CD4-positive, alpha-beta T cell treated with Interleukin-17A for 1 hour (primary cell): ENCODE results near the gene ZMIZ1.

Experiments used
- DNase-seq: peaks from one replicate; pipeline ENCODE4 v3.0.0-alpha.2; 2020

Gene ZMIZ1

DNA sequence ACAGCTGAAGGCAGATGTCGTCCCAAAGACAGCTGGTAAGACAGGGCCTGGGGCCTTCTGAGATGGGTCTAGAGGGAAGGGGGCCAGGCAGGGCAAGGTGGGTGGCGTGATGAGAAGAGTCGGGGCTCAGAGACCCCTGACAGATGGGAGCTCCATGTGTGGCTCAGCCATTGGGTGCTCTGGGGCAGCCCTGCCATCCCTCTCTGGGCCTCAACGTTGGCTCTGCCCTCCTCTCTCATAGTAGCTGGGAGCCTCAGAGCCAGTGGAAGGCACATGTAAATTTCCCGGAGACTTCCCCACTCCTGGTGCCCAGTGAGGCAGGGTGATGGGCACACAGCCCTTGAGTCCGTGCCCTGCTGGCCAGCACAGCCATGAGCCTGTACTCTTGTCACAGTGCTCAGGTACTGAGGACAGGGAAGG is 280.3 kb downstream of the ZMIZ1 start:
- DNase-seq: no peak

DNA sequence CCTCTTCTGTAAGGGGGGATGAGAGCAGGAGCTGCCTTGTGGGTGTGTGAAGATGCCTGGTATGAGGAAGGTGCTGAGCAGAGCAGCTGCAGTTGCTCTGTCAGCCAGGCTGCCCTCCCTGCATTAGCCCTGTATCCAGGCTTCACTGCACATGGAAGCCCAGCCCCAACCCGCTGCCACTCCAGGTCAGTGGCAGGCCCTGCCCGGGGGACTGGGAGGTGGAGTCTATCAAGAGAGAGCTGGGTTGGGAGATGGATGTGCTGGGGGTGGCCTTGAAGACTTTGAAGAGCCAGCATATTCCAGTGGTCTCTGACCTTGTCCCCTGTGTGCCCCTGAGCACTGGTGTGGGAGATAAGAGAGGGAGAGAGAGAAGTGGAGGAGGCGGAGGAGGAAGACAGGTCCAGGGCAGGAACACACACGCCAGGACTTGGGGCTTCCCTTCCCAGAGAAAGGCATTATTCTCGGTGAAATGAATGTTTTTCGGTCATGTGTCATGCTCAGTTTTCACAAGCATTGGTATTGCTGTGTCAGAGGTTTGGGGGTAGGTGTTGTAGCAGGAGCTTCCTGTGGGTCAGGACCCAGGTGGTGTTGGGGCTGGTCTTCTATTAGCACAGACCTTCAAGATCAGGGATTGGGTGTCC is 281.1 kb downstream of the ZMIZ1 start:
- no peak for DNase-seq

DNA sequence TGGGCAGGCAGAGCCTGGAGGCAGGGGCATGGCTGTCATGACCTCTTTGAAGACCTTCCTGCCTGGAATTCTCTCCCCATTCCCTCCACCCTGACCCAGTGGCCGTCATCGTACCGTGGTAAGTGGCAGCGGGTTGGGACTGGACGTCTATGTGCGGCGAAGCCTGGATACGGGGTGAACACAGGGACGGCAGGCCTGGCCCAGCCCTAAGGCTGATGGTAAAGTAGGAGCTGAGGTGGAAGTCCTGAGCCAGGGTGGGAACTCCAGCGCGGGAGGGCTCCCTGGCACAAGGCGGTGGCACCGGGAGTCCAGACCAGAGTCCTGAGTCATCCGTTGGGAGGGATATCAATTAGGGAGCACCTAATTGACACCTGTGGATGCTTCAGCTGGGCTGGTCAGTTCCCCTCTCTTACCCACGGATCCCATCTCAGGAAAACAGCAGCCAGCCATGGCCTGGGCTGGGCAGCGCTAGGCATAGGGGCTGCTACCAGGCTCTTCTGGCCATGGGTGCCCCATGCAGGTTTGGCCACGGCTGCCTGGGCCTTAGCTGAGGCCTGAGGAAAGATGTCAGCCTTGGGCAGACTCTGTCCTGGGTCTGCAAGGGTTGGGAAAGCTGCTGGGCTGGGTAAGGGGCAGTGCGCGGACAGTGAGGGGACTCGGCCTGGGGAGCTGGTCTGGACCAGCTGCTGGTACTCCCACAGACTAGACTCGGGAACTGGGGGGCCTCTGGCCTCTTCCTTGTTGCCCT is 281.8 kb downstream of the ZMIZ1 start:
- DNase-seq: no peak

DNA sequence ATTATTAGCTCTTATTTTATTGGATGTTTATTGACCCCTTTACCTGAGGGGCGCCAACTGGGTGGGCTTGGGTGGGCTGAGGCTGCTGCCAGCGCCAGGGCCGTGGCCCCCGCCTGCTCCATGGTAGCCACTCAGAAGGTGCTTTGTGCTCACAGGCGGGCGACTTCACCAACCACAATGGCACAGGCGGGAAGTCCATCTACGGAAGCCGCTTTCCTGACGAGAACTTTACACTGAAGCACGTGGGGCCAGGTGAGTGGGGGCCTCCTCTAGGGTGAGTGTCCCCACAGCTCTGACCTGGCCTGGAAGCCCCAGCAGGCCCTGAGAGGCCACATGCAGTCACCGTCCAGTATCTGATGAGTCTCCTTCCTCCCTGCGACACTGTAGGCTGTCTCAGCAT is 282.6 kb downstream of the ZMIZ1 start:
- DNase-seq: no peak

DNA sequence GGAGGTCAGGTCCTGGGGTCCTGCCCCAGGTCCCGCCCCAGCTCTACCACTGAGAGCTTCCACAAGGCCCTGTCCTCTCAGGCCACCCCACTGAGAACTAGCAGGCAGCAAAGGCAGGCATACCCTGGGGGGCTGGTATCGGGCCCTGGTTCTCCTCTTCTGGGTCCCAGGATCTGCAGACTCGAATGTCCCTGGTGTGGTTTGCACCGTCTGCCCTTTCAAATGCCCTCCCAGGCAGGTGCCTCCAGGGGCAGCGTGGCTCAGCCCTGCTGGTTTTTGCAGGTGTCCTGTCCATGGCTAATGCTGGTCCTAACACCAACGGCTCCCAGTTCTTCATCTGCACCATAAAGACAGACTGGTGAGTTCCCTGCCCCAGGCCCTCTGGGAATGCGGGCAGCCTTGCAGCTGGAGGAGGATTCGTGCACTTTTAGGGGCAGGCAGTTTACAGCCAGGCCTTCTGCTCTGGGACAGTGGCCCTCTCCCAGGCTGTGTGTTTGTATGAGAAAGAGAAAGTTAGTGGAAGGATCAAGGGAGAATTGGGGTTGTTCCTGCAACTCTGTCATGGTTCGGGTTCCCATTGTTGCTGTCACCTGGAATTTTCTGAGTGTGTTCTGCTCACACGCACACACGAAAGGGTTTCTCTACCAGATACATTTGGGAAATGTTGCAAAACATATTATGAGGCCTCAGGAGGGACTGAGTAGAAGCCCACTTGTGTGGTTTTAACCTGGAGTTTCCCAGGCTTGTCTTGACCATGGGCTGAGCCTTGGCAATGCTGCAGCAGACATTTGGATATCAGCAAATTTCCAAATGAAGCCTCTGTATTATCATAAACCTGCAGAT is 283.5 kb downstream of the ZMIZ1 start:
- no peak for DNase-seq

DNA sequence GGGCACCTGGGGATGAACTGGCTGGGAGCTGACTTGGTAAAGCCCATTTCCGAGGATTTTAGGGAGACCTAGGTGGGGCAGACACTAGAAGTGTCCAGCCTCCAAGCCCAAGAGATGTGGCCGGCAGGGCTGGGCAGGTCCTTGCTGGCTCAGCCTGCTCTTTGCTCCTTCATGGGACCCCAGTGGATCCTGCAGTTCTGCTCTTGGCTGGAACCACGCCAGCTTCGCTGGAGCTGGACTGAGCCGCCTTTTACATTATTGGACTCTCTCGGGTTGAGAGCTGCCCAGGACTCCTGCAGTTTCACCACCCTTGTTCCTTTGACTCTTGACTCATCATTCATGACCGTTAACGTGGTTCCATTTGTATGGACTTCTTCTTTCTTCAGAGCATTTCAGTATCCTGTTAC is 284.2 kb downstream of the ZMIZ1 start:
- no peak for DNase-seq

DNA sequence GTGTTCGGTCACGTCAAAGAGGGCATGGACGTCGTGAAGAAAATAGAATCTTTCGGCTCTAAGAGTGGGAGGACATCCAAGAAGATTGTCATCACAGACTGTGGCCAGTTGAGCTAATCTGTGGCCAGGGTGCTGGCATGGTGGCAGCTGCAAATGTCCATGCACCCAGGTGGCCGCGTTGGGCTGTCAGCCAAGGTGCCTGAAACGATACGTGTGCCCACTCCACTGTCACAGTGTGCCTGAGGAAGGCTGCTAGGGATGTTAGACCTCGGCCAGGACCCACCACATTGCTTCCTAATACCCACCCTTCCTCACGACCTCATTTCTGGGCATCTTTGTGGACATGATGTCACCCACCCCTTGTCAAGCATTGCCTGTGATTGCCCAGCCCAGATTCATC is 285.0 kb downstream of the ZMIZ1 start:
- no peak for DNase-seq

DNA sequence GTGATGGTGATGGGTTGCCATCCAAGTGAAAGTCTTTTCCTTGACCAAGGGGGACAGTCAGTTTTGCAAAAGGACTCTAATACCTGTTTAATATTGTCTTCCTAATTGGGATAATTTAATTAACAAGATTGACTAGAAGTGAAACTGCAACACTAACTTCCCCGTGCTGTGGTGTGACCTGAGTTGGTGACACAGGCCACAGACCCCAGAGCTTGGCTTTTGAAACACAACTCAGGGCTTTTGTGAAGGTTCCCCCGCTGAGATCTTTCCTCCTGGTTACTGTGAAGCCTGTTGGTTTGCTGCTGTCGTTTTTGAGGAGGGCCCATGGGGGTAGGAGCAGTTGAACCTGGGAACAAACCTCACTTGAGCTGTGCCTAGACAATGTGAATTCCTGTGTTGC is 285.4 kb downstream of the ZMIZ1 start:
- DNase-seq: no peak

DNA sequence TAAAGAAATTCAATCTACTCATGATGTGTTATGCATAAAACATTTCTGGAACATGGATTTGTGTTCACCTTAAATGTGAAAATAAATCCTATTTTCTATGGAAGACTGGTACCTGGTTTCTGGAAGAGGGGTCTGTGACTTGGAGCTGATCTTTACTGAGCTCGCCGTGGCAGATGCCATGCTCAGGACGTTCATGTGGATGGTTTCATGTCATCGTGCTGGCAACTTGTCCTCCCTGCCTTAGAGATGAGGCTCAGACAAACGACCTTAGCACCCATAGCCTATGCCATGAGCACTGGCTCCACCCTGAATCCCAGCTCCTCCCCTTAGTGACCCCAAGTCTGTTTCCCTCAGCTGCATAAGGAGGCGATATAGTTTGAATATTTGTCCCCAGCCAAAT is 285.8 kb downstream of the ZMIZ1 start:
- DNase-seq: no peak

DNA sequence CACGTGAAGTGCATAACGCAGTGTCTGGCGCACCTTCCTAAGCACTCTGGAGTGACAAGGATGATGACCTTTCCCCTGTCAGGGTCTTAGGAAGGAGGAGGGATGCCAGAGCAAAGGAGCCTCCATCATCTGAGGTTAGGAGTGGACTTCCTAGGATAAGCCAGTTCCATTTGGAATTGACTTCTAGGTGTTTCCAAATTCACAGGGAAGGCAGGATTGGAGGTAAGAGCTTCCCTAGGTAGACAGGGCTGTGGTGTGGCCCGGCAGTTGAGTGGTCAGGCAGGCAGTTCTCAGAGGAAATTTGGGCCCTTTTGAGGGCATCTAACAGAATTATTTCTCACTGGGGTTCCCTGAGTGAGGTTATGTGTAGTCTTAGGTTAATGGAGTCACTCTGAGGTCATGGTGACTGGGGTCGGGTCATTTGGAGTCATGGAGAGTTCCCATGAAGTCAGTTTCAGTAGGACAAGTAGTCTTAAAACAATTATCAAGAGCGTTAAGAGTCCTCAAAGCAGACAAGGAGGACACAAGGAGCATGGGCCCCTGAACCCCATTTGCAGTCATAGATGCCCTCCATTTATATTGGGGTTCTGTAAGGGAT is 286.8 kb downstream of the ZMIZ1 start:
- no peak for DNase-seq

DNA sequence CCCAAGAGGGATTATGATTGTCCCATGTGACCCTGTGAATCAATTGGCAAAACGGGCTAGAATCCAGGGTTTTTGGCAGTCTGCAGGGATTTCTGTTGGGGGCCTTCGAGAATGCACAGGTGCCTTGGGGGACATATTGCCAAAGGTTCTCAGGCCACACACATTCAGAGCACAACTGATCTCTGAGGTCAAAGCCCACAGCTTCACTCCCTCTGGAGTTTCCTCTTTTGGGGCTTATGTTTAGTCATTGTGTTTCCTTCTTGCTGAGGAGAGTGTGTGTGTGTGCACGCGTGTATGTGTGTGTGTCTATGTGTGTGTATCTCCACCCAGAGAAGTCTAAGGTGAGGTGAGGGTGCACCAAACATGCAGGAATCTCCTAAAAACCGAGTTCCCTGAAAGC is 287.3 kb downstream of the ZMIZ1 start:
- DNase-seq: no peak

DNA sequence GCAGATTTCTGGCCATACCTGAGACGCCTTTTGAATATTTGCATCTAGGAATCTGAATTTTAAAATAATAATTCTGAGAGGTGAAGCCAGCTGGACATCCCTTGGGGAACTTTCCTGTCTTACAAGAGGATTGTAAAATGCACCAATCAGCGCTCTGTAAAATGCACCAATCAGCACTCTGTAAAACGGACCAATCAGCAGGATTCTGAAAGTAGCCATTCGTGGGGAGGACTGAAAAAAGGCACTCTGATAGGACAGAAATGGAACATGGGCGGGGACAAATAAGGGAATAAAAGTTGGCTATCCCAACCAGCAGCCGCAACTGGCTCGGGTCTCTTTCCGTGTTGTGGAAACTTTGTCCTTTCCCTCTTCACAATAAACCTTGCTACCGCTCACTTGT is 288.4 kb downstream of the ZMIZ1 start:
- no peak for DNase-seq

DNA sequence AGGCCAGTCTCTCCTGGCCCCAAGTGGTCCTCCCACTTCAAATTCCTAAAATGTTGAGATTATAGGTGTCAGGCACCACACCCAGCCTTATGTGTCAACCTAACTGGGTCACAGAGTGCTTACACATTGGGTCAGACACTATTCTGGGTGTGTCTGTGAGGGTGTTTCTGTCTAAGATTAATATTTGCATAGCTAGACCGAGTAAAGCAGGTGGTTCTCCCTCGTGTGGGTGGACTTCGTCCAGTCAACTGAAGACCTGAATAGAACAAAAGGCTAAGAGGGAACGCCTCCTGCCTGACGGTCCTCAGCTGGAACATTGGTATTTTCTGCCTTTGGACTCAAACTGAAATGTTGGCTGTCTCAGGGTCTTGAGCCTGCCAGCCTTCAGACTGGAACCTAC is 290.0 kb downstream of the ZMIZ1 start:
- no peak for DNase-seq

DNA sequence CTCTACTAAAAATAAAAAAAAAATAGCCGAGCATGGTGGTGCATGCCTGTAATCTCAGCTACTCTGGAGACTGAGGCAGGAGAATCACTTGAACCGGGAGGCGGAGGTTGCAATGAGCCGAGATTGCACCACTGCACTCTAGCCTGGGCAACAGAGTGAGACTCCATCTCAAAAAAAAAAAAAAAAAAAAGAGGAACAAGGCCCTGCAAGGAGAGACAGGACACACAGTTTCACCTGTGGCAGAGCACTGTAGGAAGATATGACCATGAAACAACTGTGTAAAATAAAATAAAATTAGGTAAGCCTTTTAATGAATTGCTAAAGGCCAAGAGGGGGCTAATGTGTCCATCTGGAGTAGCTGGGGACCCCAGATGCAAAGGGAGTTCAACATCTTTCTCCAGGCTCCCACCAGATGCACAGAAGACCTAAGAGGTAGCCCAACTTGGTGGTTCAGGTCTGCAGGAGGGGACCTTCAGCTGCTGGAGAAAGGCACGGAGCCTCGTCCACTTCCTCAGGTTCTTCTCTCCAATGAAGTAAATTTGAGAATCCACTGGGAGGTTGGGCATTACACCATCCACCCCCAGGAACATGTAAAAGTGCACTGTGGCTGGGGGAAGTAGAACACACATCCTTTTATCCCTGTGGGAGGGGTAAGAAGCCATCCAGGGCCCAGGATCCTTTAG is 291.2 kb downstream of the ZMIZ1 start:
- DNase-seq: no peak

DNA sequence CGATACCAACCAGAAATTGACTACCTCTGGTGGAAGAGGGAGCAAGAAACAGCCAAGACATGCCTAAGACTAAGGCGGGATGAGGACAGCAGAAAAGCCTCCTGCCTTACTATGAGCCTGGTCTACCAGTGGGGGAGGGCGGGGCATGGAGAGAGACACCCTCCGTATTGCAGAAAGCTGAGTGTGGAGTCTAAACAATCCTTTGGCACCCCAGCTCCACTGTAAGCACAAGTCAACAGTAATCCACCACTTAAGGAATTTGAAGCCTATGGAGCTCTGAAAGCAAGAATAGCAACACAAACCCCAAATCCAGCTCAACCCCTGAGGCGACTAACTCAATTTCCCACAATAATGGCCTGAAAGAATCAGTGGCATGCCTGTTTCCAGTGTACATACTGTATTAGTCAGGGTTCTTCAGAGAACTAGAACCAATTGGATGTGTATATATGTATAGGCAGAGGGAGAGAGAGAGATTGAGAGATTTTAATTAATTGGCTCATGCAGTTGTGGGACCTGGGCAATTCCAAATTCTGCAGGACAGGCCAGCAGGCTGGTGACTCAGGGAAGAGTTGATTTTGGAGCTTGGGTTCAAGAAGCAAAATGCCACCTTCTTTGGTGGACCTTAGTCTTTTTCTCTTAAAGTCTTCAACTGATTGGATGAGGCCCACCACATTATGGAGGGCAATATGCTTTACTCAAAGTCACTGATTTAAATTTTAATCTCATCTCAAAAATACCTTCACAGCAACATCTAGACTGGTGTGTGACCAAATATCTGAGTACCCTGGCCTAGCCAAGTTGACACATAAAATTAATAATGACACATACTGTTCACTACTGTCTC is 292.0 kb downstream of the ZMIZ1 start:
- no peak for DNase-seq

DNA sequence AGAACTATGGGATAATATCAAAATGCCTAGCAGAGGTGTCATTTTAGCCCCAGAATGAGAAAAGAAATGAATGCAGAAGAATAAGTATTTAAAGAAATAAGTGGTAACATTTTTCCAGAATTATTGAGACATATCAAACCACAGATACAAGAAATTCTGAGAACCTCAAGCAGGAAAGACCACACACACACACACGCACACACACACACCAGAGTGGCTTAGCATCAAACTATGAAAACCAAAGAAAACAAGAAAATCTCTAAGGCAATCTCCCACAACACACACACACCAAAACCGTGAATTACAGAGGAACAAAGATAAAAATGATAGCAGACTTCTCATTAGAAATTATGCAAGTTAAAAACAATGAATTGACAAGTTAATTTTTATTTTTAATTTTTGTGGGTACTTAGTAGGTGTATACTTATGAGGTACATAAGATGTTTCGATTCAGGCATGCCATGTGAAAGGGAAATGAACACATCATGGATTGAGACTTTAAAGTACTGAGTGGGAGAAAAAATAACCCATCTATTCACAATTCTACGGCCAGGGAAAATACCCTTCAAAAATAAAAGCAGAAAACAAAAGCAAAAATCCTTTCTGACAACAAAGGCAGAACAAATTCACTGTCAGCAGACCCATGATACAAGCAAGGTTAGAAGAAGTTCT is 293.1 kb downstream of the ZMIZ1 start:
- peak; percentile 34 for DNase-seq
